DMS 273 treated with DMSO at 0.1 percent for 48 hours (cell line): ENCODE measurements around the gene HPS4.

Source experiments
- DNase-seq: peaks from one replicate; lab custom pipeline; 2025; lab: John Stamatoyannopoulos, UW

Gene HPS4

GRCh38 chr22:26464312-26464711 lies 19.3 kb downstream of the HPS4 start:
- no peak for DNase-seq

- no peak for DNase-seq
These were observed 19.9 kb downstream of the HPS4 start for GRCh38 chr22:26463688-26464087.

- DNase-seq, result no peak
These were observed 20.4 kb downstream of the HPS4 start for GRCh38 chr22:26463101-26463661.

GRCh38 chr22:26462641-26463040 lies 20.9 kb downstream of the HPS4 start:
- DNase-seq, result no peak

GRCh38 chr22:26462051-26462450 lies 21.5 kb downstream of the HPS4 start:
- DNase-seq, result no peak

DNA sequence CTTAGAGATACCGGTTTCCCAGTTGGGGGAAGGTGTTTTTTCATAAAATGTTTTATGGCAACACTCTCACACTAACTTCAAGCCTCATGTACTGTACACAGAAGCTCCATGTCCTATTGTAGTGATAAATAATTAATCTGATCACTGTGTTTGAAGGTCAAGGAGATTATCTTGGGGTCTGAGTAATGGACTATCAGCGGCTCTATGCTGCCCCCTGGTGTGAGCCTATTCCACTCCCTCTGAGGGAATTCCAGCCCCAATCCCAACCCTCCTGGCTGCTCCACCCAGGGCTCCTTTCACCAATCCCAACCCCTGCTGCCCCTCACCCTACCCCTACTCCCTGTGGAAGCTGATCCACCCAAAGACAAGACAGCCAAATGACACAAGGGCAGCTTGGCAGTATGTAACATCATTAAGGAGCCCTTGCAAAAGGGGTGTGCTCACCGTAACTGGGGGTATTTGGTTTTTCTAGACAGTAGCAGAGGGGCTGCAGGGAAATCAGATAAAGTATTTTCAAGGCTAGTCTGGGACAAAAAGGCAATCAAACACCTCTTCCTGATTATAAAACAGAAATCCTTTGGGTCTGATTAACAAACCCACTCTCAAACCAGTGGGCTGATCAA lies 22.3 kb downstream of the HPS4 start:
- no peak for DNase-seq

DNA sequence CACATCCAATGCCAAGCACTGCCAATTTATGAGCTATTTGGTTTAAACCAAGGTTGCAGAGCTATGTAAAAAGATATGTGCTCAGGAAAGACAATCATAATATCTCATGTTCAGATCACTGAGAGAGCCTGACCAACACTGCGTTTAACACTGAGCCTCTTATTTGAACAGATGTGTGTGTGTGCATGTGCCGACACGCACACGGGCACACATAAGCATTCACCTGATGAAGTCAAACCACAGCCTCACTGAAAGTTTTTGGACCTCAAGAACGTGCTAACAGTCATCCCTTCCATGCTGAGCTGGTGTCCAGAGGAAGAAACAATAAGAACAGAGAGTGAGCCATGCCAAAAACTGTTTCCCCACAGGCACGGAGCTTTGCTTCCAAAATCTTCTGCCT lies 23.4 kb downstream of the HPS4 start:
- no peak for DNase-seq

- no peak for DNase-seq
These were observed 25.8 kb downstream of the HPS4 start for GRCh38 chr22:26457661-26458272.

- DNase-seq, result no peak
These were observed 29.6 kb downstream of the HPS4 start for GRCh38 chr22:26453812-26454500.

DNA sequence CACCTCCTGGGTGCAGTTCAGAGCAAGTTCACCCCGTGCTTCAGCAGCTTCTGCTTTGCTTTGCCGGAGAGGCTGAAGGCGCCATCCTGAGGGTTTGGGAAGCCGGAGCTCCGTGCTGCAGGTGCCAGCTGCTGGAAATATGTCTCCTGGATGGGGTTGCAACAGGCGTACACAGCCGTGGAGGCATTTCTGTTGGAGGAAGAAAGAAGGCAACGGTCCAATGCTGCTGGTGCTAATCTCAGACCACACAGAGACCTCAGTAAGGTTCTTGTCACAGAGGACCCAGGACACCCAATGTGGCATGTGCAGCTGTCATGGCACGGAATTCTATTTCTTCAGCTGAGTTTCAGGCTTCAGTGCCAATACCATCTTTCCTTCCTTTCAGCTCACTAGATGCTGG lies 30.4 kb downstream of the HPS4 start:
- no peak for DNase-seq

- no peak for DNase-seq
These were observed 31.2 kb downstream of the HPS4 start for GRCh38 chr22:26452236-26453016.

DNA sequence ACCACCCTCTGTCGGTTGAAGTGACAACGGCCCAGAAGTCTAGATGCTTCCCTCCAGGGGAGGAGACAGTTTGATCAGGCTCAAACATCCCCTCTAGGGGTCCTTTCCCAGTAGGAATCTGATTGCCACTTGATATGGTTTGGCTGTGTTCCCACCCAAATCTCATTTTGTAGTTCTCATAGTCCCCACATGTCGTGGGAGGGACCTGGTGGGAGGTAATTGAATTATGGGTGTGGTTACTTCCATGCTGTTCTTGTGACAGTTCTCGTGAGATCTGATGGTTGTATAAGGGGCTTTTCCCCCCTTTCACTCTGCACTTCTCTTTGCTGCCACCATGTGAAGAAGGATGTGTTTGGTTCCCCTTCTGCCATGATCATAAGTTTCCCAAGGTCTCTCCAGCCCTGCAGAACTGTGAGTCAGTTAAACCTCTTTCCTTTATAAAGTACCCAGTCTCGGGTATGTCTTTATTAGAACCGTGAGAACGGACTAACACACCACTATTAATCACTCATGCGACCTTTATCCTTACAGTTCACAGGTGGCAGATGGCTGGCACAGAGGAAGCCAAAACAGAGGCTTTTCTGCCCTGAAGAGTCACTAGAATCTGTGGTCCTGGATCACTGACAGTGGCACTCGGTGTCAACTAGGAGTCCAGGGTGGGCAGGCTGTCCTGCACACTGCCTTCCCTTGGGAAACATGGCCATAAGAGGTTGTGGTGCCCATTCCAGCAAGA lies 33.0 kb downstream of the HPS4 start:
- no peak for DNase-seq

GRCh38 chr22:26448941-26449340 lies 34.6 kb downstream of the HPS4 start:
- DNase-seq, result no peak

DNA sequence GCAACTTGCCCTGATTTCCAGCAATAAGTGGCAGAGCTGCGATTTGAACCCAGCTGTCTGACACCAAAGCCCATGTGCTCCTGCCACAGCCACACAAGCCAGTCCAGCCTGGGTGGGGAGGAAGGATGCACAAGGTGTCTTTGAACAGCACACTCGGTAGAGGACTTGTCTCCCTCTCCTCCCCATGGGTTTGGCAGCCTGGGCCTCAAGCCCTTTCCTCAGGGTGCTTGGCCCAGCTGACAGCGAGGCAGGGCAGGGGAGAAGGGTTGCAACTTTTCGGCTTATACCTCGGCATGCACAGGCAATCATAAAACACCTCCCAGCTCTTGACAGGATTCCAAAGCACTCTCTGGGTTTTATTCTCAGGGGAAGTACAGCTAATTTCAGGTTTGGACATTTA lies 35.2 kb downstream of the HPS4 start:
- no peak for DNase-seq

- DNase-seq, result peak; percentile 86
These were observed 35.8 kb downstream of the HPS4 start for GRCh38 chr22:26447584-26448329.

DNA sequence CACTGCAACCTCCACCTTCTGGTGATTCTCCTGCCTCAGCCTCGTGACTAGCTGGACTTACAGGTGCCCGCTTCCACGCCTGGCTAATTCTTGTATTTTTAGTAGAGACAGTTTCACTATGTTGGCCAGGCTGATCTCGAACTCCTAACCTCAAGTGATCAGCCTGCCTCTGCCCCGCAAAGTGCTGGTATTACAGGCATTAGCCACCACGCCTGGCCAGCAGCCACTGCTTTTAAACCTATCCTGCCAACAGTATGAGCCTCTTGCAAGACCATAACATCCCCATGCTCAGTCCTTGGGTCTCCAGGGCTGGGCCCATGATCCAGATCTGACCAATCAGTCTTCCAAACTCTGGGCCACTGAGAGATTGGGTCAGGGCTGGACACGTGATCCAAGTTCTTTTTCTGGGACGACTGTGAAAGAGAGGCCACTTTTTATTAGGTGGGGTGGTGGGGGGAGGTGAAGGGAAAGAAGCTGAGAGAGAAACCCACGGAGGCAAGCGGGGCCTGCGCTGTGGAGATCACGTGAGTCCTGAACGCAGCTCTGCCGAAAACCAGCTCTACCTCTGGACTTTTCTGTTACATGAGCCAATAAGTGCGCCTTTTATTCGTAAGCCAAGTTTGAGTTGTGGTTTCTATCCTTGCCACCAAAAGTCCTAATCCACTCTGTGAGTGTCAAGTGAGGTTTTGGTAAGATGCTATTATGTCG lies 36.6 kb downstream of the HPS4 start:
- no peak for DNase-seq

DNA sequence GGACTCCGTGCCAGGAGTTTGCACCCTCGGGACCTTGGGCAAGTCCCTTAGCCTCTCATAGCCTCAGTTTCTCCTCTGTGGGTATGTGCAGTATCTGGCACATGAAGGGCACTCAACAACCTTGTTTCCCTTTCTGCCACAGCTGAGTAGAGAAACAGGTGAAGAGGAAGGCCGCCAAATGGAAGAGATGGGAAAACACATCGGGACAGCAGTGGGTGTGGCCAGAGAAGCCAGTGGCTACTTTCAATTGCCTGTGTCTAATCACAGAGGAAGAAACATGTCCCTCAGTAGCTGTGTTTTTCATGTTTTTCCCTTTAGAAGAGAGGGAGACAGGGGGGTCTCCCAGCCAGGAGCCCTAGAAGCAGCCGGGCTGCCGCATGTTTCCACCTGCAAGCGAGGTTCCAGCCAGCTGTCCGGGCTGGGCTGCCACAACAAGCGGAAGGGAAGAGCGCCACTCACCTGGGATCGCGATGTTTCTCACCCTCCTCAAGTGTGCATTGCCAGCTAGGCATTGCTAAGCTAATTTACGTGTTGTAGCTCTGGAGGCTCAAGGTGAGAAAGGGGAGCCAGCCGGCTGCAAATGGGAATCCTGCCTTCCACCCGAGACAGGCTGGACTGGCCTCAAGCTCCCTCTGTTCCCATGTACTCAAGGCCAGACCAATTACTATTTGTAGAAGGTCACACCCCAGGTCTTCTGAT lies 37.9 kb downstream of the HPS4 start:
- no peak for DNase-seq

DNA sequence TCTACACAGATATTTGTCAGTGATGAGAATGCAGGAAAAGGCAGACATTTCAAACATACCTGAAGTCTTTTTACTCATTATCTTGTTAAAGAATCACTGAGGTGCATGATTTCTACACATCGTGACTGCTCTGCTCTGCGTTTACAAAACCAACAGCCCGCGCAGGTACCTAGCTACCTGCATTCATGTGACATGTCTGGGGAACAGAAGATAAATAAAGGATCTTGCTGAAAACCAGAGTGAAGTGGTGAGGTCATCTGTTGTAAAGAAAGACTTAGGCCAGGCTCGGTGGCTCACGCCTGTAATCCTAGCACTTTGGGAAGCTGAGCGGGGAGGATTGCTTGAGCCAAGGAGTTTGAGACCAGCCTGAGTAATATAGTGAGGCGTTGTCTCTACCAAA lies 38.8 kb downstream of the HPS4 start:
- no peak for DNase-seq

GRCh38 chr22:26443901-26444690 lies 39.5 kb downstream of the HPS4 start:
- no peak for DNase-seq
